Mesodermal cell (in vitro differentiated cells): ENCODE measurements around the gene CIP2A.

Experiments used
- H3K27ac ChIP-seq: 2 replicates; pipeline ENCODE4 v1.7.0; 2013; ENCODE audit warnings: mild to moderate bottlenecking, low read depth, low read length, moderate library complexity; ENCODE audit not compliant: severe bottlenecking
- H3K36me3 ChIP-seq: 2 replicates; pipeline ENCODE4 v1.7.1; 2013; ENCODE audit warnings: mild to moderate bottlenecking, low read length, moderate library complexity; ENCODE audit not compliant: control insufficient read depth, insufficient read depth
- H3K4me1 ChIP-seq: one replicate; pipeline ENCODE4 v1.7.1; 2013; ENCODE audit warnings: mild to moderate bottlenecking, low read length; ENCODE audit not compliant: insufficient read depth, control insufficient read depth, poor library complexity, severe bottlenecking
- H3K4me3 ChIP-seq: 2 replicates; pipeline ENCODE4 v1.7.0; 2013; ENCODE audit warnings: low read length, control low read depth, mild to moderate bottlenecking; ENCODE audit not compliant: insufficient read depth, poor library complexity, severe bottlenecking; ENCODE audit errors: extremely low read depth
- H3K9me3 ChIP-seq: 2 replicates; pipeline ENCODE4 v1.7.1; 2013; ENCODE audit warnings: mild to moderate bottlenecking, low read length, moderate library complexity; ENCODE audit not compliant: control insufficient read depth
- WGBS, 2 experiments: methylation state at CpG; one replicate each; pipeline ENCODE4 v1.1.5; 2013; ENCODE audit warnings: missing lambda C conversion rate in 2 of 2; ENCODE audit not compliant: insufficient coverage in 2 of 2; 5-methylcytosine and 5-hydroxymethylcytosine counted together

The CIP2A gene

GRCh38 chr3:108511055-108511454, 78.2 kb downstream of the CIP2A start:
- Histone ChIP-seq H3K4me1 (no peaks in the 10 kb centered on the region), H3K9me3 (no peaks in the 10 kb centered on the region), H3K27ac (no peak overlapping the region), H3K4me3 (no peak overlapping the region), H3K36me3 (no peaks in the 10 kb centered on the region)
- 97 to 100% methylated on average over 1 to 3 of the region's 4 CpGs for WGBS, 2 experiments

GRCh38 chr3:108510496-108510895, 78.7 kb downstream of the CIP2A start, which contains the start of gene MYH15:
MYH15 (minus strand) TSS chr3:108510596; CDS start chr3:108510530, 66 bp downstream.
- H3K9me3 ChIP-seq = no peaks in the 10 kb centered on the region
- no peak within 1 kb of the TSS for H3K27ac ChIP-seq
- H3K4me1 ChIP-seq = no peaks in the 10 kb centered on the region
- 100% methylated on average over 1 of the region's 3 CpGs; no CpG with 5 or more reads in 1 of the 2 experiments for WGBS, 2 experiments
- H3K4me3 ChIP-seq = no peak within 1 kb of the TSS
- H3K36me3 ChIP-seq = no peaks in the 10 kb centered on the region

GRCh38 chr3:108509871-108510270, 79.4 kb downstream of the CIP2A start:
- Histone ChIP-seq H3K36me3 (no peaks in the 10 kb centered on the region), H3K4me3 (no peak overlapping the region), H3K9me3 (no peaks in the 10 kb centered on the region), H3K4me1 (no peaks in the 10 kb centered on the region), H3K27ac (no peak overlapping the region)
- 84 to 100% methylated on average over 1 to 2 of the region's 2 CpGs for WGBS, 2 experiments

GRCh38 chr3:108509263-108509662, 80.0 kb downstream of the CIP2A start:
- Histone ChIP-seq H3K27ac (no peak overlapping the region), H3K4me3 (no peak overlapping the region)
- WGBS, 2 experiments = no CpG with 5 or more reads among the region's 3 CpGs

GRCh38 chr3:108507902-108508301, 81.3 kb downstream of the CIP2A start:
- Histone ChIP-seq H3K9me3 (no peaks in the 10 kb centered on the region), H3K4me1 (no peaks in the 10 kb centered on the region), H3K36me3 (no peaks in the 10 kb centered on the region), H3K4me3 (no peak overlapping the region), H3K27ac (no peak overlapping the region)

More at GRCh38 chr3:108509263-108509662, 80.0 kb downstream of the CIP2A start:
- Histone ChIP-seq H3K4me1 (no peaks in the 10 kb centered on the region), H3K9me3 (no peaks in the 10 kb centered on the region), H3K36me3 (no peaks in the 10 kb centered on the region)

- H3K36me3 ChIP-seq = no peaks in the 10 kb centered on the region
- no peaks in the 10 kb centered on the region for H3K9me3 ChIP-seq
- WGBS, 2 experiments = no CpG with 5 or more reads among the region's 1 CpG
These were observed 83.4 kb downstream of the CIP2A start for GRCh38 chr3:108505811-108506210.

GRCh38 chr3:108503722-108504121, 85.5 kb downstream of the CIP2A start:
- no peak overlapping the region for H3K27ac ChIP-seq
- H3K9me3 ChIP-seq = no peaks in the 10 kb centered on the region
- no peak overlapping the region for H3K4me3 ChIP-seq
- no peaks in the 10 kb centered on the region for H3K36me3 ChIP-seq
- peaks cover 4% of the 10 kb centered on the region for H3K4me1 ChIP-seq

More at GRCh38 chr3:108505811-108506210, 83.4 kb downstream of the CIP2A start:
- H3K27ac ChIP-seq = no peak overlapping the region
- no peak overlapping the region for H3K4me3 ChIP-seq
- no peaks in the 10 kb centered on the region for H3K4me1 ChIP-seq

- Histone ChIP-seq H3K9me3 (no peaks in the 10 kb centered on the region), H3K36me3 (no peaks in the 10 kb centered on the region), H3K4me3 (no peak overlapping the region), H3K4me1 (peaks cover 4% of the 10 kb centered on the region), H3K27ac (no peak overlapping the region)
- 84 to 86% methylated on average over 3 to 4 of the region's 5 CpGs for WGBS, 2 experiments
These were observed 87.7 kb downstream of the CIP2A start for GRCh38 chr3:108501535-108501934.

GRCh38 chr3:108500728-108501127, 88.5 kb downstream of the CIP2A start:
- 63 to 80% methylated on average over 1 of the region's 1 CpG for WGBS, 2 experiments
- Histone ChIP-seq H3K36me3 (no peaks in the 10 kb centered on the region), H3K4me3 (no peak overlapping the region), H3K4me1 (peaks cover 4% of the 10 kb centered on the region), H3K27ac (no peak overlapping the region), H3K9me3 (no peaks in the 10 kb centered on the region)
